Natural killer cell (primary cell): ENCODE results near the gene ANKRD11. TPM values are rescaled to one million over a fixed set of nuclear protein-coding genes. Genes with fewer than 3 reads are reported as not detected.
"Not testable (repeated sequence)": the region's sequence is repeated elsewhere in the genome, so short reads cannot be mapped to it uniquely, and the experiment has no call there.

ENCODE experiments used
- ATAC-seq, 3 donors: fragments of 150-1000 bp in 2 of 3; fragments of 200-7000 bp in 1 of 3; cut with Tn5 transposase; 1 replicate in 1 of 3; 2 replicates in 2 of 3; pipeline ENCODE4 v1.10.0; 2021; ENCODE audit warnings: mild to moderate bottlenecking in 2 of 3, moderate library complexity in 2 of 3
- DNase-seq, 2 donors: peaks; one replicate each; pipeline versions ENCODE4 v3.0.0 to v3.0.0-alpha.2; 2013 to 2021; ENCODE audit warnings: mixed read lengths in 1 of 2
- H3K27ac ChIP-seq: one replicate; pipeline ENCODE4 v1.5.1; 2013; ENCODE audit warnings: mild to moderate bottlenecking, low read length
- H3K27me3 ChIP-seq: one replicate; pipeline ENCODE4 v1.6.1; 2013; ENCODE audit warnings: low read length; ENCODE audit not compliant: control insufficient read depth, insufficient read depth
- H3K36me3 ChIP-seq: one replicate; pipeline ENCODE4 v1.6.1; 2013; ENCODE audit warnings: low read length; ENCODE audit not compliant: control insufficient read depth, insufficient read depth
- H3K4me1 ChIP-seq: one replicate; pipeline ENCODE4 v1.6.1; 2013; ENCODE audit warnings: low read length; ENCODE audit not compliant: control insufficient read depth, insufficient read depth
- H3K4me3 ChIP-seq: one replicate; pipeline ENCODE4 v1.5.1; 2013; ENCODE audit warnings: low read length
- H3K9me3 ChIP-seq: one replicate; pipeline ENCODE4 v1.6.1; 2013; ENCODE audit warnings: low read length; ENCODE audit not compliant: control insufficient read depth, insufficient read depth
- H3K27ac Mint-ChIP-seq, 2 donors: one replicate each; pipeline ENCODE4 v1.8.0; 2022; ENCODE audit warnings: mild to moderate bottlenecking in 2 of 2, mixed read lengths in 2 of 2, moderate library complexity in 1 of 2
- H3K27me3 Mint-ChIP-seq, 2 donors: one replicate each; pipeline ENCODE4 v1.8.0; 2022; ENCODE audit warnings: low read depth in 2 of 2, mixed read lengths in 2 of 2
- H3K36me3 Mint-ChIP-seq: one replicate; pipeline ENCODE4 v1.8.0; 2022; ENCODE audit warnings: mixed read lengths
- H3K4me1 Mint-ChIP-seq, 2 donors: one replicate each; pipeline ENCODE4 v1.8.0; 2022; ENCODE audit warnings: mixed read lengths in 2 of 2
- H3K4me3 Mint-ChIP-seq: one replicate; pipeline ENCODE4 v1.8.0; 2022; ENCODE audit warnings: mild to moderate bottlenecking, moderate library complexity, mixed read lengths
- H3K9me3 Mint-ChIP-seq, 2 donors: one replicate each; pipeline ENCODE4 v1.8.0; 2022; ENCODE audit warnings: mixed read lengths in 2 of 2
- WGBS: methylation state at CpG from one replicate; pipeline ENCODE4 v1.1.7; 2013; ENCODE audit warnings: missing lambda C conversion rate; ENCODE audit not compliant: insufficient coverage; 5-methylcytosine and 5-hydroxymethylcytosine counted together
- intact Hi-C: fragments of 100-400 bp; cut with micrococcal nuclease; formaldehyde crosslinking; loops from one replicate; pipeline ENCODE4 v1.14.2; 2022
- total RNA-seq, 4 donors: library from RNA; stranded (reverse); fragments of 120-200 nt in 1 of 4; gene quantifications; one replicate each; pipeline versions ENCODE4 v1.2.3 to v1.2.4, GENCODE V29; 2013 to 2022
- TF ChIP-seq, protein P1 (sequence below): fragments of 200-600 bp; IDR thresholded peaks from one replicate; pipeline ENCODE4 v1.8.0; 2022; ENCODE audit warnings: antibody characterized with exemption

ANKRD11 gene
- total RNA-seq, 3 donors from 2014 or later (not counting 1 experiment from before 2014, with no cell fraction given) = 230 to 299 (median 287) TPM

DNA sequence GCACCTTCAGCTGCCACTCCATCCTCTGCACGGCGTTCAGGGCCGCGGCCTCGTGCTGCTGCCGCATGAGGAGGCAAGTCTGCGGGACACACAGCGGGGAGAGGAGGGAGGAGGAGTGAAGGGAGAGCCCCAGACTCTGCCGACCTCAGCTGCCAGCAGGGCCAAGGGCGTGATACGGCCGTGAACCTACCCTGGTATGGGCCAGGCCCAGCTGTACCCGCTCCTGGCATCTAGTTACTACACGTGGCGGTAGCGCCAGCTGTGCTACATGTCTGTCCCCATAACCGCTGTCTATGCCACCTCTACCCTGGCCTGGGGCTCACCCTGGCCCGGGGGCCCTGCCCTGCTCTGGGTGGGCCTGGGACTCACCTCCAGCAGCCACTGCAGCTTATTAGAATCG, 221.8 kb downstream of the ANKRD11 start:
- intact Hi-C loops = no loop called here
- H3K27me3 Mint-ChIP-seq = no peaks in the 10 kb centered on the region
- H3K4me3 ChIP-seq = no peak overlapping the region
- no peaks in the 10 kb centered on the region for H3K27me3 ChIP-seq
- H3K9me3 Mint-ChIP-seq = no peaks in the 10 kb centered on the region
- no peaks in the 10 kb centered on the region for H3K9me3 ChIP-seq
- H3K36me3 Mint-ChIP-seq = no peaks in the 10 kb centered on the region
- H3K27ac Mint-ChIP-seq = peak overlapping the region; percentile 77 to 79
- H3K27ac ChIP-seq = no peak overlapping the region
- DNase-seq (no peak), ATAC-seq (no peak)
- 94% methylated on average over 19 of the region's 19 CpGs for WGBS
- TF ChIP-seq, protein P1, sequence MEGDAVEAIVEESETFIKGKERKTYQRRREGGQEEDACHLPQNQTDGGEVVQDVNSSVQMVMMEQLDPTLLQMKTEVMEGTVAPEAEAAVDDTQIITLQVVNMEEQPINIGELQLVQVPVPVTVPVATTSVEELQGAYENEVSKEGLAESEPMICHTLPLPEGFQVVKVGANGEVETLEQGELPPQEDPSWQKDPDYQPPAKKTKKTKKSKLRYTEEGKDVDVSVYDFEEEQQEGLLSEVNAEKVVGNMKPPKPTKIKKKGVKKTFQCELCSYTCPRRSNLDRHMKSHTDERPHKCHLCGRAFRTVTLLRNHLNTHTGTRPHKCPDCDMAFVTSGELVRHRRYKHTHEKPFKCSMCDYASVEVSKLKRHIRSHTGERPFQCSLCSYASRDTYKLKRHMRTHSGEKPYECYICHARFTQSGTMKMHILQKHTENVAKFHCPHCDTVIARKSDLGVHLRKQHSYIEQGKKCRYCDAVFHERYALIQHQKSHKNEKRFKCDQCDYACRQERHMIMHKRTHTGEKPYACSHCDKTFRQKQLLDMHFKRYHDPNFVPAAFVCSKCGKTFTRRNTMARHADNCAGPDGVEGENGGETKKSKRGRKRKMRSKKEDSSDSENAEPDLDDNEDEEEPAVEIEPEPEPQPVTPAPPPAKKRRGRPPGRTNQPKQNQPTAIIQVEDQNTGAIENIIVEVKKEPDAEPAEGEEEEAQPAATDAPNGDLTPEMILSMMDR = no peak
- peaks cover 15% of the 10 kb centered on the region for H3K4me1 ChIP-seq
- peaks cover 19 to 21% of the 10 kb centered on the region in 2 donors for H3K4me1 Mint-ChIP-seq
- H3K36me3 ChIP-seq = peaks cover 52% of the 10 kb centered on the region
- no peak overlapping the region for H3K4me3 Mint-ChIP-seq

DNA sequence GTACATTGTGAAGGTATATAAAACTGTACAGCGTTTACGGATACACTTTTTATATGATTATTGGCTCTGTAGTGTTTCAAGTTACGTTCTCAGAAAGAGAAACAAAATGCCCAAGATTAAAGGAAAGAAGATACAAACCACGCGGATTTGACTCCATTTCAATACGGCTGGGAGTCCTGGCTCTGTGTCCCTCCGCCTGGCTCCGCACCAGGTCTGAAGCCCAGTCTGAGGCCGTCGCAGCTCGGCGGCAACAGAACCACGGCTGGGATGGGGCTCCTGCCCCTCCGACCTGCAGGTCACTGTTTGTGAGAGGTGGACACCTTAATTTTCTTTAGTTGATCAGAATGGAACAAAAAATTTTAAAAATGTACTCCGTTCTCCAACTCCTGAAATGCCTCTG, 222.6 kb downstream of the ANKRD11 start:
- intact Hi-C loops, H3K27me3 Mint-ChIP-seq, H3K9me3 Mint-ChIP-seq, H3K27ac Mint-ChIP-seq, H3K9me3 ChIP-seq, ATAC-seq, H3K4me3 Mint-ChIP-seq, H3K4me3 ChIP-seq, H3K27me3 ChIP-seq, DNase-seq, H3K36me3 Mint-ChIP-seq, H3K27ac ChIP-seq: not testable (repeated sequence)
- H3K4me1 Mint-ChIP-seq = peaks cover 19% of the 10 kb centered on the region in 2 donors
- peaks cover 45% of the 10 kb centered on the region for H3K36me3 ChIP-seq
- WGBS = 100% methylated on average over 4 of the region's 15 CpGs
- H3K4me1 ChIP-seq = peaks cover 15% of the 10 kb centered on the region

DNA sequence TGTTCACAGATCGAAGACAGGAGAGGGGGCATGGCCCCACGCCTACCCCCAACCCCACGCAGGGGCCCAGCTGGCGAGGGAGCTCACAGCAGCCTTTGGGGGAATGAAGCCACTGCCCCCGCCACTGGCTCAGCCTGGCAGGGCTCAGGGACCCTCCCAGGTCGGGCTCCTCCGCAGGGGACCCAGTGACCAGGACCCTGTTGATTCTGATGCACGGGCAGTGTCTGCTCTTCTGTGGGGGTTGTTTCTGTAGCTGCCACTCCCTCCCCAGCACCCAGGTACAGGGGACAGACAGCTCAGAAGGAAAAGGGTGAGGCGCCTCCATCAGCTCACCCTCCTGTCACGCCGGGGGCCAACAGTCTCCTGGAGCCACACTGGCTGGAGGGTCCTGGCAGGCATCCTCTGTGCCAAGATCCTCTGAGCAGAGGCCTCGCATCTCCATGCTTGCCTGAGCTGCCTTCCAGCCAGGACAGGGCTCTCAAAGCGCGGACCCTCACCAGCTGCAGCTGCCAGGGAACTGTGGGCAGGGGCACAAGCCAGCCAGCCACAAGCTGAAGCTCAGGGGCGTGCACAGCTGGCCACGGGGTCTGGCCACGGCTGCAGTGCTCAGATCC, 223.7 kb downstream of the ANKRD11 start:
- no peaks in the 10 kb centered on the region for H3K9me3 Mint-ChIP-seq
- no peak overlapping the region for H3K27ac Mint-ChIP-seq
- H3K4me3 Mint-ChIP-seq = no peak overlapping the region
- no peaks in the 10 kb centered on the region for H3K9me3 ChIP-seq
- no peak overlapping the region for H3K27ac ChIP-seq
- 95% methylated on average over 17 of the region's 17 CpGs for WGBS
- DNase-seq = no peak
- H3K4me1 Mint-ChIP-seq = peaks cover 16 to 19% of the 10 kb centered on the region in 2 donors
- ATAC-seq = no peak
- peaks cover 15% of the 10 kb centered on the region for H3K4me1 ChIP-seq
- H3K36me3 ChIP-seq = peaks cover 39% of the 10 kb centered on the region
- no peak overlapping the region for H3K4me3 ChIP-seq
- no peaks in the 10 kb centered on the region for H3K27me3 Mint-ChIP-seq
- H3K36me3 Mint-ChIP-seq = no peaks in the 10 kb centered on the region
- intact Hi-C loops = no loop called here
- H3K27me3 ChIP-seq = no peaks in the 10 kb centered on the region
- TF ChIP-seq, protein P1 = no peak

DNA sequence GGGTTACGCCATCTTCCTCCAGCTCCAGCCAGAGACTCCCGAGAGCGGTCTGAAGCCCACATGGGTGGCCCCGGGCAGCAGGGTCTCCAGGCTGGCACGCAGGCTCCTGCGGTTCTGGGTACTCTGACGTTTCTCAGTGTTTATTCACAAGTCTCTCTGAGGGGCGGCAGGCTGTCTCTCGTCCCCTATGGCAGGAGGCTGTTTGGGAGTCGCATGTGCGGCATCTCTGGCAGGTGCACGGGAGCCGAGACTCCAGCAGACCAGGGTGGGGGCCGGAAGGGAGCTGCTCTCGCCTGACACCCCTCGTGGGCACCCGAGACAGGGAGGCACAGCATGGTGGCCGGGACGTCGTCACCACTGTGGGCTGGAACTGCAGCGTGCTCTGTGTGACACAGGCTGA, 224.7 kb downstream of the ANKRD11 start:
- Histone ChIP-seq H3K36me3 (peaks cover 30% of the 10 kb centered on the region), H3K27ac (no peak overlapping the region), H3K27me3 (no peaks in the 10 kb centered on the region), H3K9me3 (no peaks in the 10 kb centered on the region), H3K4me3 (no peak overlapping the region), H3K4me1 (peaks cover 15% of the 10 kb centered on the region)
- H3K4me3 Mint-ChIP-seq = no peak overlapping the region
- peaks cover 14 to 19% of the 10 kb centered on the region in 2 donors for H3K4me1 Mint-ChIP-seq
- no peaks in the 10 kb centered on the region for H3K36me3 Mint-ChIP-seq
- no peak overlapping the region for H3K27ac Mint-ChIP-seq
- ATAC-seq (no peak), DNase-seq (no peak)
- H3K9me3 Mint-ChIP-seq = no peaks in the 10 kb centered on the region
- intact Hi-C loops = no loop called here
- no peaks in the 10 kb centered on the region for H3K27me3 Mint-ChIP-seq
- WGBS = 96% methylated on average over 21 of the region's 21 CpGs
- TF ChIP-seq, protein P1 = no peak
